T-helper 2 cell treated with Interferon-gamma antibody and Interleukin-4, amounts not matched to agents 100 ng/mL and 5 ng/mL, for 36 hours (primary cell): ENCODE measurements around the gene ZBTB7C. TPM values are rescaled to one million over a fixed set of nuclear protein-coding genes. Genes with fewer than 3 reads are reported as not detected.

Experiments used
- intact Hi-C: fragments of 100-400 bp; cut with micrococcal nuclease; formaldehyde crosslinking; loops from one replicate; pipeline ENCODE4 v1.15.1; 2023
- total RNA-seq: library from RNA; stranded (reverse); gene quantifications from 2 replicates; pipeline ENCODE4 v1.2.3, GENCODE V29; 2022

The ZBTB7C gene
- total RNA-seq, 1 donor from 2014 or later = 0.11 TPM

- intact Hi-C loops = no loop called here
These were observed 359.4 kb downstream of the ZBTB7C start for GRCh38 chr18:48049757-48050156.

- intact Hi-C loops = no loop called here
These were observed 360.9 kb downstream of the ZBTB7C start for GRCh38 chr18:48048251-48048650.

- intact Hi-C loops = loop anchor here (2.0 kb wide), 1 partner anchor 70 kb away; no protein-coding TSS in a partner anchor
These were observed 362.3 kb downstream of the ZBTB7C start for GRCh38 chr18:48046843-48047242.

- intact Hi-C loops = loop anchor here (2.0 kb wide), 1 partner anchor 71 kb away; no protein-coding TSS in a partner anchor
These were observed 363.4 kb downstream of the ZBTB7C start for GRCh38 chr18:48045744-48046143.

GRCh38 chr18:48044944-48045343 is 364.2 kb downstream of the ZBTB7C start:
- intact Hi-C loops = no loop called here

- intact Hi-C loops = no loop called here
These were observed 366.0 kb downstream of the ZBTB7C start for GRCh38 chr18:48043166-48043565.

- intact Hi-C loops = no loop called here
These were observed 366.8 kb downstream of the ZBTB7C start for GRCh38 chr18:48042431-48042830.

GRCh38 chr18:48040457-48041110 is 368.6 kb downstream of the ZBTB7C start:
- intact Hi-C loops = no loop called here

- intact Hi-C loops = no loop called here
These were observed 369.4 kb downstream of the ZBTB7C start for GRCh38 chr18:48039769-48040215.

- intact Hi-C loops = no loop called here
These were observed 370.5 kb downstream of the ZBTB7C start for GRCh38 chr18:48038636-48039035.

- intact Hi-C loops = no loop called here
These were observed 371.5 kb downstream of the ZBTB7C start for GRCh38 chr18:48037481-48038271.

GRCh38 chr18:48036641-48037421 is 372.4 kb downstream of the ZBTB7C start:
- intact Hi-C loops = no loop called here

- intact Hi-C loops = no loop called here
These were observed 373.0 kb downstream of the ZBTB7C start for GRCh38 chr18:48036226-48036625.

GRCh38 chr18:48035556-48035860 is 373.7 kb downstream of the ZBTB7C start:
- intact Hi-C loops = no loop called here

GRCh38 chr18:48034651-48035555 is 374.3 kb downstream of the ZBTB7C start:
- intact Hi-C loops = no loop called here

- intact Hi-C loops = no loop called here
These were observed 375.2 kb downstream of the ZBTB7C start for GRCh38 chr18:48033790-48034650.

- intact Hi-C loops = no loop called here
These were observed 376.1 kb downstream of the ZBTB7C start for GRCh38 chr18:48032876-48033789.

GRCh38 chr18:48031641-48032040 is 377.5 kb downstream of the ZBTB7C start:
- intact Hi-C loops = loop anchor here (2.0 kb wide), 1 partner anchor 415 kb away; no protein-coding TSS in a partner anchor
